Germinal center (tissue), 1 donor: ENCODE results near the gene CHURC1.

Experiments used
- DNase-seq: peaks from one replicate; pipeline ENCODE4 v3.0.0; 2012; ENCODE audit warnings: mixed read lengths, low spot score

The CHURC1 gene

GRCh38 chr14:64938972-64939816 is 24.9 kb downstream of the CHURC1 start:
- no peak for DNase-seq

DNA sequence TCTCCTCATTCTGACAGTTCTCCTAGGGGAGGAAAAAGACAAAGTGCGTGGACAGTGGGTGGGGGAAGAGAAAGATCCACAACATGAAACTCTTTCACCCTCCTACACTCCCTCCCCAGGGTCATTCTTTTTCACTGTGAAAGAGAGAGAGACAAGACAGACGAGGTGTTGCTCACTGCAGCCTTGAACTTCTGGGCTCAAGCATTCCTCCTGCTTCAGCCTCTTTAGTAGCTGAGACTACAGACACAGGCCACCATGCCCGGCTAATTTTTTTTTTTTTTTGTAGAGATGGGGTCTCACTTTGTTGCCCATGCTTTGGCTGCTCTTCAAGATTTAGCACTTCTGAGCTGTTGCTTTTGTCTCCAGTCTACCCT is 25.5 kb downstream of the CHURC1 start:
- DNase-seq, result no peak

DNA sequence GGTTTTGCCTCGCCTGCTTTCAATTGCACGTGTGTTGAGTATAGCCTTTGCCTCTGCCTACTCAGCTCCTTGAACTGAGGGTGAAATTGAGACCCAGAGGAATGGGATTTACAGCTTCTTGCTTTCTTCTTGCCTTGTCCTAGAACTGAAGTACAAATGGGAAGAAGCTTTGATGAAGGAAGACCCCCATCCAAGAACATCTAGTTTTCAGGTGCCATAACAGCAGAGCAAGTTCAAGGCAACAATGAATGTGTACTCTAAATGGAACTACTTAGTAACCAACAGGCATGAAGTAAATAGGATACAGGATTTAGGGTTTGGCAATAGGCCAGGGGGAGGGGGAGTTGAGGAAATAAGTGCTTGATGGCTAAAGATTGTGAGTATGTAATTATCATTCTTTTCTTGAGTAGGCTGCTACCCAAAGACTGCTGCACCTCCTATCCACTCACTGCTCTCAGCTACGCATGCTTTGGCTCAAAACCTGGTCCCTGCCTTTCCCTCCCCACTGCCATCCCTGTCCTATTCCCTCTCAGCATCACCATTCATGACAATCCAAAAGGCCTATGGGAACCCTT is 26.2 kb downstream of the CHURC1 start:
- DNase-seq, result no peak

DNA sequence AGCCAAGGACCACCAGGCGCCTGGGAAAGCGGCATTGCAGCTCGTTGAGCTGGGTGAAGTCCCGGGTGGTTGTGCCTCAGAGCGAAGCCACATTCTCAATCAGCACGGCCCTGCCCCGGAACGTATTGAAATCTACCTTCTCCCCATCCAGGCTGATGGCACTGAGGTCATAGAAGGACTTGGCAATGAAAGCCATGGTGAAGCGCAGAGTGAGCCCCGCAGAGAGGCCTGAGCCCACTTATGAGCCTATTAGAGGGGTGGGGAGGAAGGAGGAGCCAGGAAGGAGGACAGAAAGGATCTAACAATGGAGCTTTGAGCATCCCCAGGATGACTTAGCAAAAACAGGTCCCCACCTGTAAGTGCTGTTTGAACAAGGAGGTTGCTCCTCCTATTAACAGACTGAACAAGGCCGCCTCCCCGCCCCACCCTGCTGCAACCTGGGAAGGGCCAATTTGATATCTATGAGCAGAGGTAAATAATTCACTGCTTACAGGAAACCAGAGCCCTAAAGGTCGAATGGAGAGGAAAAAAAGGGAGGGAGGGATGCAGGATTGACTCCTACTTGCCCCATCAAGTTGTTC is 28.4 kb downstream of the CHURC1 start, which contains the start of gene GPX2:
TSS of gene GPX2 (minus strand) at position 215 of the 581 bp plus-strand sequence. CDS start at position 196, 19 bp downstream.
- no peak for DNase-seq

DNA sequence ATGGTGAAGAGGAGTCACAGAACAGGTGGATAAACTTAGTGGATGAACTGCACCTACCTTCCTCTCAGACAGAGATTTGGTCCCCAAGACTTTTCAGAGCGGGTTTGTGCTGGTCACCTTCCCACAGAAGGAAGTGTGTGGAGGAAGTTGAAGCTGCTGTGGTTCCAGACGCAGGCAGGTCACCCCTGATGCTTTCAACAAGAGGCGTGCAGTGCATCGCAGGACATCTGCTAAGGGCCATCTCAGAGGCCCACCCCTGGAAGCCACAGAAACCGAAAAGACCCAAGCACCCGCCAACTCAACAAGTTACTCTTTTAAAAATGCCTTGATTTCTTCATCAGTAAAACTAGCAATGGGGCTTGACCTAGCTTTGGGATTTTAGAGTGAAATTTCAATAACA is 29.3 kb downstream of the CHURC1 start:
- no peak for DNase-seq

DNA sequence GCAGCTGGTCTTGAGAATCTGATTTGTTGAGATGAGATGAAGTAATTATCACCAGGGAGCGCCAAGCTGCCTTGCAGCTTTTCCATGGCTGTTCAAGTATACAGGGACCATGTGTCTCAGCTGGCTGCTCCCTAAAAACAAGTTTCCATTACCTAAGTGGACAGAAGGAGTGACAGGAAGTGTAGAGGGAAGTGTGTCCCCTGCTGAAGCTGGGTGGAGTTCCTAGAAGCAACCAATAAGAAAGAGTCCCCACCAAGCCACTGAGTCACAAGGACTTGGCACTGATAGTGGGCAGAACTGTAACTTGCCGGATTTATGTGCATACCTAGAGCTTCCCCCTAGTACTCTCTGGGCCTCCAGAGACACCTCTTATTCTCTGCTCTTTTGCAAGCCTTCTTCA is 29.8 kb downstream of the CHURC1 start:
- DNase-seq, result no peak

- no peak for DNase-seq
Observed at GRCh38 chr14:64944861-64945260, 30.6 kb downstream of the CHURC1 start.

GRCh38 chr14:64945431-64946178 is 31.4 kb downstream of the CHURC1 start:
- DNase-seq, result no peak

DNA sequence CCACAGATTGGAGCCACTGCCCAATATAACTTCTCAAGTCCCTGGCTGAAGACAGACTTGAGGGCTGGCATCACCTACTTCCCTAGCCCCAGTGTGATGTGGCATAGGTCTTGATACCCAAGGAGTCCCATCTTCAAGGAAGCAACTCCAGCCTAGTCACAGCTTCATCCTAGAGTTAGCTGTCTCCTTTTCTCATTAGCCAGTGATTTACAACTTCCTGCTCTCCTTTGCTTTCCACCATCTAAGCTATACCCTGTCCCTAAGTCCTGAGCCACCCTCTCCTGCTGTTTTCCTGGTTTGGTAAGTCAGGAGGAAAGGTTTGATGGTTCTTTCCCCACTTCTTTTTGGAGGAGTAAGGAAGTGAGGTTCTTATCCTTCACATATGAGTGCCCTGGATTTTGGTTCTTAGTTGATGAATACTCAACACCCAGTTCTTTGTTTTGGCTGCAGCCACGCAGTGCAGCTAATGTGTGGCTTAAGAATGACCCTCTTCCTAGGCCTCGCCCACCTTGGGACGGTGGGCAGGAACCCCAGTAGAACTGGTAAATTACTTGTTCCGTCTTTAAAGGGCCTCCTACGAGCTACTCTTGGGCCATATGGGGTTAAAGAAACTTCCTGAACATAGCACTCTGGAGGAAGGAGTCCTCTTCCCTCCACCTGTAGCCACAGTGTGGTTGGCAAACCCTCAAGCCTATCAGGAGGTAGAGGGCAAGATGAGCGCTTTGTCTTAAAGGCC is 32.2 kb downstream of the CHURC1 start:
- DNase-seq, result no peak

DNA sequence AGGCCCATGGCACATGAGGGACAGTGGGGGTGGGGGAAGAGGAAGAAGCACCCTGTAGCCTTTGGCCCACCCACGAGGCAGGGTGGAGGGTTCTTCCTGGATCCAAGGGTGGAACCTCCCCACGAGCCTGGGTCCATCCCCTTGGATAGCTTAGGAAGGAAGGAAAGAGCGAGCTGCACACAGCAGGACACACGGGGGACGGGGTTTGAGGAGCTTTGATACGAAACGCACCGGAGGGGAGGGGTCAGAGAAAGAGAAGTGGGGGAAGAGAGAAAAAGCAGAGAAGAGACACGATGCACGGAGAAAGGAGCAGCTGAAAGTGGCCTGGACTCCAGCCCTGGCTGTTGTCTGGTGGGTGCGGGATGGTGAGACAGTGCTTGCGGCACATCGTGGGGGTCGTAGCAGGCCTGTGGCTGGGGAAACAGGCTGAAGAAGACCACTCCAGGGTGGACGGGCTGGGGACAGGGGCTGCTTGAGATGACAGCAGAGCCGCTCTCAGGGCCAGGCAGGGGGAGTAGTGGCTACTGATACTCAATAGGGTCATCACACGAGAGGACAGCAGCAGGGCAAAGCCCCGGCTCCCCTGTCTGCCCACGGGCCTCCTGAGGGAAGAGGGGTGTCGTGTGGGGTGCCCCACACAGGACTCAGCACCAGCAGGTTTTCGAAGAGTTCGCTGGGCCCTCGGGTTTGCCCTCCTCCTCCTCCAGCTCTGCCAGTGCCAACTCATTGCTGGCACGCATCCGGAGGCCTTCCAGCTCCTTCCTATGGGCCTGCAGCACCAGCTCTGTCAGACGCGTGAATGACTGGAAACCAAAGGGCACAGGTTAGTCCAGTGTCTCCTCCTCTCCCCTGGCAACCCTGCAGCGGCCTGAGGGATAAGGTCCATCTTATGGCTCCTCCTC is 33.7 kb downstream of the CHURC1 start:
- DNase-seq, result no peak

- no peak for DNase-seq
Observed at GRCh38 chr14:64948612-64949210, 34.5 kb downstream of the CHURC1 start.

DNA sequence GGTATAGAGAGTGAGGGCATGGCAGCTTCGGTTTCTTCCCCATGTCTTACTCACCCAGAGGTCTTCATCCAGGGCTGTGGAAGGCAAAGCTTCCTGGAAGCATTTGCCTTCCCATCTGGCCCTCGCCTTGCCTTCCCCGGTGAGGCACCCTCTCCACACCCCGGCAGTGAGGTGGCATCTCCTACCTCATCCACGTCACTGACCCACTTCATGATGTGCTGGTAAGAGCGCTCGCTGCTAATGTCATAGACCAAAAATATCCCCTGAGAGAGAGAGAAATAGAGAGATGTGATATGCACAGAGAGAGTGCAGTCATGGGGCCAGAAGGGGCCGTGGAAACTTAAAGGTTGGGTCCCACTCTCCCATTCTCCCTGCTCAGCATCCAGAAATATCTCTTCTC is 36.6 kb downstream of the CHURC1 start:
- no peak for DNase-seq

- DNase-seq, result no peak
Observed at GRCh38 chr14:64951291-64951690, 37.0 kb downstream of the CHURC1 start.

DNA sequence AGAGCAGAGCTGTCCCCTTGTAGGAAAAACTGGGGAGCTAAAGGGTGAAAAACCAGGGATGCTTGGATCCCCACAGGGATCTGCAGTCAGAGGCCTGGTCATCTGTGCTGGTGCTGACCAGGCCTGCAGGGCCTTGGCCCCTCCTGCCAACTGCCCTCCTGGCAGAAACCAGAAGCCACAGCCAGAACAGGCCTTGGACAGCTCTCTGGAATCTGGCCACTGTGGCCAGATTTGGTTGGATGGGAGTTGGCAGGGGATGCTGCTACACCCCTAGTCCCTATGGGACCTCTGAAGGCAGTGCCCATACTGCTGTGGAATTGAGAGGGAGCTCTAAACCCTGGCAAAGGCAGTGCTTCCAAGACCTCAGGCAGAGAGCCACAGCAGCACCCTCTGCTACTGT is 37.5 kb downstream of the CHURC1 start:
- DNase-seq, result no peak

- DNase-seq, result peak; percentile 29
Observed at GRCh38 chr14:64952598-64953309, 38.5 kb downstream of the CHURC1 start.

- no peak for DNase-seq
Observed at GRCh38 chr14:64953310-64953654, 39.0 kb downstream of the CHURC1 start.

DNA sequence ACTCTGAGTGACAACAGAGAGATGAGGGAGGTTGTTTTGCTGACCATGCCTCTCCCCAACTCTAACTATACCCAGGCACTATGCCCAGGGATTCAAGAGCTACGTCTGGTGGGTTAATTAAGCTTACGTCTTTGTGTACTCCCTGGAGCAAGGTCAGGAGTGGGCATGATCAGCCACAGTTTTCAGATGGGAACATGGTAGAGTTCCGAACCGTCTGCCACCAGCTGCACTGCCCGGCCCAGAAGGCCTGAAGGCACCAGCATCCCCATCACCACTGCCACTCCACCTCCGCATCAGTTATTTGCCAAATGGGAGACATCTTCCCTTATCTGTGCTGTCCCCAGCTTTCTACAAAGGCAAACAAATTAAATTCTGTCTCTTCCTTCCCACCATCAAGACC is 39.4 kb downstream of the CHURC1 start:
- no peak for DNase-seq

DNA sequence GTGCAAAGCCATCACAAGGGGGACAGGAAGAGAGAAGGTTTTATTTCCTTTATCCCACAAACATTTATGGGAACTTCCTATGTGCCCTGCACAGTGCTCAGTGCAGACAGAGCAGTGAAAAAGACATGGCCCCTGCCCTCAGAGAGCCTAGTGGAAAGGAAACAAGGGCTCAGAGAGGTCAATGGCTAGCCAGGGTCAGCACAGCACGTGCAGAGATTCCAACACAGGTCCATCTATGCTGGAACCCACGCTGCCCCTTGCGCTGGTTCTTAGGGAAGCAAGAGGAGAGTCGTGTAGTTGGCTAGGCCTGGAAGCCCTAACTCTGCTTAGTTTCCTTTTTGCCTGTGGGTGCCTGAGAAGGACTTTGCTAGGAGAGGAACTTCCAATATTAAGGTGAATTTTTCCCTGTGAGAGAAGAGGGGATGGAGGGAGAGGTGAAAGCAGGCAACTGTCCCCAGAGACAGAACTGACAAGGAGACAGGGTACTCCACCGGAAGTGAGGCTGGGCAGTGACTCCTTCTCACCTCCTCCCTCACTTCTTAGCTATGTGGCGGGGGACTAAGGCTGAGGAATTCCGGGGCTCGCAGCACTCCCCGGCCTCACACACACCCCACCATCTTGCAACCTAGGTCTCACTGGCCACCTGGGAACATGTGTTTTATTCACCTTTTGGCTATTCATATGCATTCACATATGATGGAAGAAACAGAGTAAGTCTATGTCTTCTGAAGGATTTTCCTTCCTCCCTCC is 40.4 kb downstream of the CHURC1 start:
- no peak for DNase-seq

- DNase-seq, result no peak
Observed at GRCh38 chr14:64955297-64955696, 41.0 kb downstream of the CHURC1 start.
